ENCODE data around the gene NTN1. TPM values are rescaled to one million over a fixed set of nuclear protein-coding genes. Genes with fewer than 3 reads are reported as not detected.
A peak's percentile ranks its signal among the peaks of the same experiment; 100 is the strongest.

NTN1 gene
- total and polyA plus RNA-seq, 2 experiments from 2014 or later: 0.11 to 0.21 TPM

- DNase-seq: peak; percentile 55
- Histone ChIP-seq H3K4me3 (peak overlapping the region; percentile 70; the same call in 1 of the 2 replicates), H3K4me2 (ENCODE audit: unreplicated experiment) (peak overlapping the region; percentile 58), H3K9me3 (ENCODE audit: low read depth) (no peaks in the 10 kb centered on the region), H3K27me3 (replicated peaks; ENCODE audit: insufficient read depth) (peaks cover 65% of the 10 kb centered on the region), H3K27ac (no peak overlapping the region), H3K36me3 (ENCODE audit: low read depth) (no peaks in the 10 kb centered on the region), H4K20me1 (ENCODE audit: insufficient read depth) (no peaks in the 10 kb centered on the region), H2AFZ (0 out of 2 replicates have a peak overlapping the region, but pooled peaks have one; percentile 33), H3K9me2 (ENCODE audit: insufficient read depth) (no peaks in the 10 kb centered on the region), H3K79me2 (ENCODE audit: insufficient read depth) (no peaks in the 10 kb centered on the region), H3K9ac (no peak overlapping the region), H3F3A (ENCODE audit: insufficient read depth) (no peaks in the 10 kb centered on the region), H3K4me1 (ENCODE audit: insufficient read depth) (no peaks in the 10 kb centered on the region)
- 2 to 3% methylated on average over 98 to 104 of the region's 106 CpGs for WGBS, 2 experiments (ENCODE audit: low coverage in 1 of 2, low lambda C conversion rate in 2 of 2, missing lambda C conversion rate in 2 of 2)
- TF ChIP-seq EZH2phosphoT487 (IDR thresholded peaks at IDR 0.05; ENCODE audit: insufficient read depth, low read depth): no peak
- TF ChIP-seq EZH2 (IDR thresholded peaks at IDR 0.05; ENCODE audit: insufficient read depth, poor library complexity, severe bottlenecking): peak; percentile 84
- in situ Hi-C loops (cut with MboI): no loop called here
Measured at GRCh38 chr17:9022573-9023391, 1.5 kb downstream of the NTN1 start.

- no peaks in the 10 kb centered on the region for H3F3A ChIP-seq (ENCODE audit: insufficient read depth)
- no peak overlapping the region for H3K4me2 ChIP-seq (ENCODE audit: unreplicated experiment)
- no peak overlapping the region for H3K9ac ChIP-seq
- no peaks in the 10 kb centered on the region for H3K4me1 ChIP-seq (ENCODE audit: insufficient read depth)
- no peaks in the 10 kb centered on the region for H3K36me3 ChIP-seq (ENCODE audit: low read depth)
- peak; percentile 61 for TF ChIP-seq EZH2phosphoT487 (IDR thresholded peaks at IDR 0.05; ENCODE audit: insufficient read depth, low read depth)
- TF ChIP-seq EZH2 (IDR thresholded peaks at IDR 0.05; ENCODE audit: insufficient read depth, poor library complexity, severe bottlenecking): no peak
- no peak overlapping the region for H2AFZ ChIP-seq
- in situ Hi-C loops (cut with MboI): no loop called here
- peaks cover 70% of the 10 kb centered on the region for H3K27me3 ChIP-seq (replicated peaks; ENCODE audit: insufficient read depth)
- no peak overlapping the region for H3K4me3 ChIP-seq
- H3K9me2 ChIP-seq (ENCODE audit: insufficient read depth): no peaks in the 10 kb centered on the region
- WGBS, 2 experiments (ENCODE audit: low coverage in 1 of 2, low lambda C conversion rate in 2 of 2, missing lambda C conversion rate in 2 of 2): 7 to 10% methylated on average over 24 to 31 of the region's 49 CpGs
- no peak overlapping the region for H3K27ac ChIP-seq
- H4K20me1 ChIP-seq (ENCODE audit: insufficient read depth): no peaks in the 10 kb centered on the region
- DNase-seq: peak; percentile 13
- no peaks in the 10 kb centered on the region for H3K79me2 ChIP-seq (ENCODE audit: insufficient read depth)
- H3K9me3 ChIP-seq (ENCODE audit: low read depth): no peaks in the 10 kb centered on the region
Measured at GRCh38 chr17:9023392-9024218, 2.3 kb downstream of the NTN1 start.

- H3K4me1 ChIP-seq (ENCODE audit: insufficient read depth): no peaks in the 10 kb centered on the region
- H3K4me3 ChIP-seq: no peak overlapping the region
- H3K36me3 ChIP-seq (ENCODE audit: low read depth): no peaks in the 10 kb centered on the region
- H3F3A ChIP-seq (ENCODE audit: insufficient read depth): no peaks in the 10 kb centered on the region
- H3K9me2 ChIP-seq (ENCODE audit: insufficient read depth): no peaks in the 10 kb centered on the region
- H2AFZ ChIP-seq: no peak overlapping the region
- no peak for DNase-seq
- H3K4me2 ChIP-seq (ENCODE audit: unreplicated experiment): no peak overlapping the region
- TF ChIP-seq EZH2phosphoT487 (IDR thresholded peaks at IDR 0.05; ENCODE audit: insufficient read depth, low read depth): no peak
- no peak for TF ChIP-seq EZH2 (IDR thresholded peaks at IDR 0.05; ENCODE audit: insufficient read depth, poor library complexity, severe bottlenecking)
- WGBS, 2 experiments (ENCODE audit: low coverage in 1 of 2, low lambda C conversion rate in 2 of 2, missing lambda C conversion rate in 2 of 2): 40 to 41% methylated on average over 14 of the region's 14 CpGs
- no peaks in the 10 kb centered on the region for H3K79me2 ChIP-seq (ENCODE audit: insufficient read depth)
- in situ Hi-C loops (cut with MboI): no loop called here
- H3K27me3 ChIP-seq (replicated peaks; ENCODE audit: insufficient read depth): peaks cover 73% of the 10 kb centered on the region
- no peaks in the 10 kb centered on the region for H3K9me3 ChIP-seq (ENCODE audit: low read depth)
- no peaks in the 10 kb centered on the region for H4K20me1 ChIP-seq (ENCODE audit: insufficient read depth)
- no peak overlapping the region for H3K9ac ChIP-seq
- no peak overlapping the region for H3K27ac ChIP-seq
Measured at GRCh38 chr17:9024497-9024896, 3.2 kb downstream of the NTN1 start.

- Histone ChIP-seq H3K9ac (no peak overlapping the region), H3F3A (ENCODE audit: insufficient read depth) (no peaks in the 10 kb centered on the region), H3K9me2 (ENCODE audit: insufficient read depth) (no peaks in the 10 kb centered on the region), H3K4me2 (ENCODE audit: unreplicated experiment) (no peak overlapping the region), H3K9me3 (ENCODE audit: low read depth) (no peaks in the 10 kb centered on the region), H3K36me3 (ENCODE audit: low read depth) (no peaks in the 10 kb centered on the region), H3K27me3 (replicated peaks; ENCODE audit: insufficient read depth) (peaks cover 58% of the 10 kb centered on the region), H2AFZ (no peak overlapping the region), H3K79me2 (ENCODE audit: insufficient read depth) (no peaks in the 10 kb centered on the region), H3K4me1 (ENCODE audit: insufficient read depth) (no peaks in the 10 kb centered on the region), H3K27ac (no peak overlapping the region), H4K20me1 (ENCODE audit: insufficient read depth) (no peaks in the 10 kb centered on the region), H3K4me3 (no peak overlapping the region)
- WGBS, 2 experiments (ENCODE audit: low coverage in 1 of 2, low lambda C conversion rate in 2 of 2, missing lambda C conversion rate in 2 of 2): 44 to 50% methylated on average over 8 of the region's 8 CpGs
- TF ChIP-seq EZH2 (IDR thresholded peaks at IDR 0.05; ENCODE audit: insufficient read depth, poor library complexity, severe bottlenecking) (no peak), EZH2phosphoT487 (IDR thresholded peaks at IDR 0.05; ENCODE audit: insufficient read depth, low read depth) (no peak)
- no peak for DNase-seq
- in situ Hi-C loops (cut with MboI): no loop called here
Measured at GRCh38 chr17:9026741-9027140, 5.4 kb downstream of the NTN1 start.
